Fibroblast of pulmonary artery (primary cell): ENCODE data around the gene PLCH2.

Experiments
- DNase-seq: peaks from one replicate; pipeline ENCODE4 v3.0.0-alpha.2; 2010; ENCODE audit warnings: low read depth
- H3K4me3 ChIP-seq: replicated peaks from 2 replicates; pipeline ENCODE4 v1.5.1; 2011; ENCODE audit warnings: low read depth, mild to moderate bottlenecking, control low read depth, low read length, moderate library complexity
- CTCF ChIP-seq: IDR thresholded peaks from 2 replicates; pipeline ENCODE4 v1.5.1; 2011; ENCODE audit warnings: mild to moderate bottlenecking, control low read depth, low read length, inconsistent platforms; ENCODE audit errors: missing control alignments

The PLCH2 gene

DNA sequence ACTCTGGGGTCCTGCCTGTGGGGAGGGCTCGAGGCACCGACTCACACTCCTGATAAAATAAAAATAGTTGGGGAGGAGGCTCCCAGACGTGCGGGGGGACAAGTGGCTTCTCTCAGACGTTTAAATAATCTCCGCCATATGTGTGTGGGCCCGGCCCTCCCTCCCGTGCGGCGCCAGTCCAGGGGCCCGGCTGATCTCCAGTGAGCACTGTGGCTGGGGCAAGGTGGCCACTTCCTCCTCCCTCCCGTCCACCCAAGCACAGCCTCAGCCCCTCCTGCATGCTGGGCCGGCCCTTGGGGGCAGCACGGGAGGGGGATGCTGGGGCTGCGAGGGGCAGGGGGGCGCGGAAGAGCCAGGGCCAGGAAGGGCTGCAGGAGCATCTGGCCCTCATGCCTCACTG, 4.0 kb upstream of the PLCH2 start:
- H3K4me3 ChIP-seq: no peak overlapping the region
- no peak for TF ChIP-seq CTCF

GRCh38 chr1:2472561-2473177, 3.4 kb upstream of the PLCH2 start:
- no peak for DNase-seq
- H3K4me3 ChIP-seq: no peak overlapping the region

More for the DNA sequence above, 4.0 kb upstream of the PLCH2 start:
- no peak for DNase-seq

DNA sequence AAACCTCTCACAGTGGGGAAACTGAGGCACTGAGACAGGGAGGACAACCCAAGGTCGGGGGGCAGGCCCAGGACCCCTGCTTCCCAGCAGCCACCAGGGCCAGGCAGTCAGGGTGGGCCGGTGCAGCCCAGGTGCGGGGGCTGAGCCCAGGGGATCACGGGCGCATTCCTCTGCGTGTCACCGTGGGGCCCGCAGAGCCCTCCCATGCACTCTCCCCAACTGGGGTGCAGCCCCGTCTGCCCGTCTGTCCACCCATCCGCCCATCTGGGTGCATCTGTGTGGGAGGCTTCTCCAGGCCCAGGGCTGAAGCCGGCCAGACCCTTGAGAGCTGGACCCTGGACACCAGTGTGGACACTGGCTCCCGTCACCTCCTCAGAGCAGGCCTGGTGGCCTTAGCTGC, 2.9 kb upstream of the PLCH2 start:
- TF ChIP-seq CTCF: no peak
- no peak overlapping the region for H3K4me3 ChIP-seq
- no peak for DNase-seq

More at GRCh38 chr1:2472561-2473177, 3.4 kb upstream of the PLCH2 start:
- TF ChIP-seq CTCF: no peak

GRCh38 chr1:2474104-2474844, 1.8 kb upstream of the PLCH2 start:
- no peak overlapping the region for H3K4me3 ChIP-seq
- TF ChIP-seq CTCF: no peak
- no peak for DNase-seq

- no peak for DNase-seq
- TF ChIP-seq CTCF: no peak
These were observed 1.1 kb upstream of the PLCH2 start for GRCh38 chr1:2474933-2475371.

GRCh38 chr1:2475571-2475970, 518 bp upstream of the PLCH2 start:
- H3K4me3 ChIP-seq: no peak overlapping the region
- no peak for TF ChIP-seq CTCF
- no peak for DNase-seq

More at GRCh38 chr1:2474933-2475371, 1.1 kb upstream of the PLCH2 start:
- no peak overlapping the region for H3K4me3 ChIP-seq
